Occipital lobe (tissue), 2 donors: ENCODE data around the gene JARID2. TPM values are rescaled to one million over a fixed set of nuclear protein-coding genes. Genes with fewer than 3 reads are reported as not detected.
"Not testable (repeated sequence)": the region's sequence is repeated elsewhere in the genome, so short reads cannot be mapped to it uniquely, and the experiment has no call there.

Experiments
- DNase-seq: peaks from one replicate; lab custom pipeline; 2025; lab: John Stamatoyannopoulos, UW
- total RNA-seq: library from RNA; depleted of rRNA; stranded (reverse); fragments of >200 nt; gene quantifications from one replicate; pipeline ENCODE4 v1.2.3, GENCODE V29; 2014

Gene JARID2
- total RNA-seq, 1 donor from 2014 or later, result 18.6 TPM

- not testable (repeated sequence) for DNase-seq
Observed at GRCh38 chr6:15415622-15416021, 169.8 kb downstream of the JARID2 start.

GRCh38 chr6:15416932-15417509, 171.2 kb downstream of the JARID2 start:
- DNase-seq, result no peak

- no peak for DNase-seq
Observed at GRCh38 chr6:15417811-15418210, 171.9 kb downstream of the JARID2 start.

GRCh38 chr6:15419493-15419892, 173.6 kb downstream of the JARID2 start:
- no peak for DNase-seq

- DNase-seq, result no peak
Observed at GRCh38 chr6:15420959-15421438, 175.1 kb downstream of the JARID2 start.

GRCh38 chr6:15421945-15422733, 176.3 kb downstream of the JARID2 start:
- DNase-seq, result no peak

- DNase-seq, result no peak
Observed at GRCh38 chr6:15423286-15423993, 177.6 kb downstream of the JARID2 start.

- DNase-seq, result no peak
Observed at GRCh38 chr6:15425947-15426346, 180.1 kb downstream of the JARID2 start.

GRCh38 chr6:15426395-15426794, 180.5 kb downstream of the JARID2 start:
- DNase-seq, result no peak

GRCh38 chr6:15426901-15427300, 181.0 kb downstream of the JARID2 start:
- no peak for DNase-seq

- DNase-seq, result no peak
Observed at GRCh38 chr6:15427331-15428070, 181.6 kb downstream of the JARID2 start.

GRCh38 chr6:15429141-15430110, 183.6 kb downstream of the JARID2 start:
- DNase-seq, result no peak

GRCh38 chr6:15430186-15430585, 184.3 kb downstream of the JARID2 start:
- DNase-seq, result no peak

GRCh38 chr6:15430931-15431405, 185.1 kb downstream of the JARID2 start:
- no peak for DNase-seq

GRCh38 chr6:15431762-15432483, 186.1 kb downstream of the JARID2 start:
- DNase-seq, result no peak

GRCh38 chr6:15433511-15433861, 187.6 kb downstream of the JARID2 start:
- DNase-seq, result no peak

GRCh38 chr6:15434263-15434662, 188.4 kb downstream of the JARID2 start:
- DNase-seq, result no peak

GRCh38 chr6:15434823-15435380, 189.0 kb downstream of the JARID2 start:
- no peak for DNase-seq

- no peak for DNase-seq
Observed at GRCh38 chr6:15435468-15435867, 189.6 kb downstream of the JARID2 start.
